Transverse colon (tissue), 4 donors: ENCODE data around the gene CNOT11. TPM values are rescaled to one million over a fixed set of nuclear protein-coding genes. Genes with fewer than 3 reads are reported as not detected.
A peak's percentile ranks its signal among the peaks of the same experiment; 100 is the strongest.
"Not testable (repeated sequence)": the region's sequence is repeated elsewhere in the genome, so short reads cannot be mapped to it uniquely, and the experiment has no call there.

Experiments used
- DNase-seq: peaks from one replicate; pipeline ENCODE4 v3.0.0-alpha.2; 2019
- H3K27ac ChIP-seq, 4 donors: fragments of 200-600 bp; sonication (generic); 2 replicates each; pipeline ENCODE4 v1.5.1; 2016 to 2018; ENCODE audit warnings: inconsistent platforms in 4 of 4
- H3K27me3 ChIP-seq: fragments of 200-600 bp; sonication (generic); 2 replicates; pipeline ENCODE4 v1.5.1; 2017; ENCODE audit warnings: inconsistent platforms
- H3K36me3 ChIP-seq, 4 donors: fragments of 200-600 bp; sonication (generic); 2 replicates each; pipeline ENCODE4 v1.5.1; 2017 to 2019; ENCODE audit warnings: inconsistent platforms in 4 of 4
- H3K4me1 ChIP-seq, 4 donors: fragments of 200-600 bp; sonication (generic); 2 replicates each; pipeline ENCODE4 v1.5.1; 2017 to 2020; ENCODE audit warnings: inconsistent platforms in 4 of 4
- H3K4me3 ChIP-seq, 4 donors: fragments of 200-600 bp; sonication (generic); 1 replicate in 1 of 4; 2 replicates in 3 of 4; pipeline versions ENCODE4 v1.5.1 to v1.6.1; 2017 to 2019; ENCODE audit warnings: inconsistent platforms in 4 of 4
- H3K9me3 ChIP-seq, 2 donors: fragments of 200-600 bp; sonication (generic); 2 replicates each; pipeline ENCODE4 v1.5.1; 2017 to 2019; ENCODE audit warnings: inconsistent platforms in 2 of 2
- CTCF ChIP-seq, 5 experiments: fragments of 200-600 bp in 3 of 5; fragments of 450-650 bp in 2 of 5; sonication (generic) in 3 of 5; IDR thresholded peaks; 1 replicate in 2 of 5; 2 replicates in 3 of 5; pipeline ENCODE4 v1.5.1; 2016 to 2017; ENCODE audit warnings: antibody characterized with exemption in 5 of 5, inconsistent platforms in 3 of 5, mild to moderate bottlenecking in 2 of 5, moderate library complexity in 1 of 5
- EP300 ChIP-seq: sonication (generic); formaldehyde crosslinking; IDR thresholded peaks from one replicate; pipeline ENCODE4 v1.6.1; 2017; ENCODE audit warnings: antibody characterized with exemption, low read depth
- POLR2A ChIP-seq: fragments of 450-650 bp; IDR thresholded peaks from one replicate; pipeline ENCODE4 v1.6.1; 2016; ENCODE audit warnings: antibody characterized with exemption, mild to moderate bottlenecking, moderate library complexity
- POLR2AphosphoS5 ChIP-seq, 3 donors: sonication (generic); formaldehyde crosslinking; IDR thresholded peaks; one replicate each; pipeline ENCODE4 v1.6.1; 2016; ENCODE audit warnings: antibody characterized with exemption in 3 of 3
- WGBS, 2 donors: methylation state at CpG; one replicate each; pipeline ENCODE4 v1.1.5; 2018; ENCODE audit warnings: low coverage in 1 of 2; 5-methylcytosine and 5-hydroxymethylcytosine counted together
- in situ Hi-C, 4 donors: fragments of 200-750 bp; cut with MboI; loops; one replicate each; pipeline versions ENCODE4 v1.15.0 to v1.15.1; 2017; ENCODE audit warnings: low sequenced_read_pairs in 3 of 4, low pct_ligation_motif_present in 1 of 4, low pct_unique_long_range_greater_than_20kb in 1 of 4
- intact Hi-C: fragments of 100-400 bp; cut with DNase I; formaldehyde crosslinking; loops from one replicate; pipeline ENCODE4 v1.15.1; 2023; ENCODE audit warnings: low total_unique reads
- total RNA-seq, 4 donors: library from RNA; depleted of rRNA; stranded (reverse); fragments of >200 nt; gene quantifications; one replicate each; pipeline ENCODE4 v1.1.0, GENCODE V29; 2016

The CNOT11 gene
- total RNA-seq, 4 donors from 2014 or later: 36.8 to 48.4 (median 37.6) TPM

- TF ChIP-seq POLR2A: no peak
- no peak for TF ChIP-seq EP300
- TF ChIP-seq POLR2AphosphoS5 (IDR thresholded peaks at IDR 0.05): no peak
- TF ChIP-seq CTCF (IDR thresholded peaks at IDR 0.05): no peak
- Histone ChIP-seq H3K36me3 (no peaks in the 10 kb centered on the region), H3K27me3 (no peaks in the 10 kb centered on the region), H3K4me3 (no peak overlapping the region), H3K27ac (no peak overlapping the region), H3K4me1 (peaks cover 0 to 4% (median 0%) of the 10 kb centered on the region in 4 donors), H3K9me3 (peaks cover 0 to 5% of the 10 kb centered on the region in 2 donors)
- intact Hi-C loops (no loop called here), in situ Hi-C loops (no loop called here)
- DNase-seq: no peak
- WGBS, 2 donors: 80 to 100% methylated on average over 1 of the region's 1 CpG
Measured at GRCh38 chr2:101231240-101231639, 21.4 kb upstream of the CNOT11 start.

- intact Hi-C loops: no loop called here
- no peak overlapping the region for H3K27ac ChIP-seq
Measured at GRCh38 chr2:101231937-101232730, 20.6 kb upstream of the CNOT11 start.

GRCh38 chr2:101232770-101233169 lies 19.9 kb upstream of the CNOT11 start:
- WGBS, 2 donors: 94 to 96% methylated on average over 3 to 6 of the region's 6 CpGs
- H3K27ac ChIP-seq: no peak overlapping the region
- peaks cover 0 to 6% of the 10 kb centered on the region in 2 donors for H3K9me3 ChIP-seq
- H3K36me3 ChIP-seq: no peaks in the 10 kb centered on the region
- H3K27me3 ChIP-seq: no peaks in the 10 kb centered on the region
- TF ChIP-seq CTCF (IDR thresholded peaks at IDR 0.05) (no peak), POLR2AphosphoS5 (IDR thresholded peaks at IDR 0.05) (no peak), POLR2A (no peak), EP300 (no peak)
- no peak overlapping the region for H3K4me3 ChIP-seq
- no peak for DNase-seq
- H3K4me1 ChIP-seq: peaks cover 0 to 4% (median 0%) of the 10 kb centered on the region in 4 donors
- intact Hi-C loops (no loop called here), in situ Hi-C loops (no loop called here)

More at GRCh38 chr2:101231937-101232730, 20.6 kb upstream of the CNOT11 start:
- 90 to 91% methylated on average over 4 to 6 of the region's 6 CpGs for WGBS, 2 donors
- Histone ChIP-seq H3K36me3 (no peaks in the 10 kb centered on the region), H3K9me3 (peaks cover 0 to 6% of the 10 kb centered on the region in 2 donors), H3K4me1 (peaks cover 0 to 4% (median 0%) of the 10 kb centered on the region in 4 donors), H3K27me3 (no peaks in the 10 kb centered on the region), H3K4me3 (no peak overlapping the region)
- no peak for TF ChIP-seq EP300
- TF ChIP-seq POLR2A: no peak
- no peak for TF ChIP-seq CTCF (IDR thresholded peaks at IDR 0.05)
- TF ChIP-seq POLR2AphosphoS5 (IDR thresholded peaks at IDR 0.05): no peak
- in situ Hi-C loops: no loop called here
- DNase-seq: no peak

GRCh38 chr2:101234169-101234938 lies 18.3 kb upstream of the CNOT11 start:
- no peak for DNase-seq
- Histone ChIP-seq H3K27me3 (no peaks in the 10 kb centered on the region), H3K4me3 (no peak overlapping the region), H3K4me1 (peaks cover 4 to 10% (median 7%) of the 10 kb centered on the region in 4 donors), H3K36me3 (no peaks in the 10 kb centered on the region), H3K27ac (peak overlapping the region in 1 of 4 donors; percentile 0), H3K9me3 (peaks cover 0 to 6% of the 10 kb centered on the region in 2 donors)
- in situ Hi-C loops: no loop called here
- intact Hi-C loops: no loop called here
- TF ChIP-seq POLR2A: no peak
- no peak for TF ChIP-seq EP300
- TF ChIP-seq POLR2AphosphoS5 (IDR thresholded peaks at IDR 0.05): no peak
- no peak for TF ChIP-seq CTCF (IDR thresholded peaks at IDR 0.05)
- 51 to 76% methylated on average over 4 to 12 of the region's 12 CpGs for WGBS, 2 donors

- H3K4me1 ChIP-seq: peaks cover 4 to 12% (median 7%) of the 10 kb centered on the region in 4 donors
- 77 to 100% methylated on average over 1 of the region's 1 CpG for WGBS, 2 donors
- H3K27me3 ChIP-seq, in situ Hi-C loops, DNase-seq, H3K4me3 ChIP-seq, H3K9me3 ChIP-seq, intact Hi-C loops, H3K36me3 ChIP-seq, H3K27ac ChIP-seq: not testable (repeated sequence)
Measured at GRCh38 chr2:101235956-101236355, 16.7 kb upstream of the CNOT11 start.

GRCh38 chr2:101237944-101238343 lies 14.7 kb upstream of the CNOT11 start:
- intact Hi-C loops: not testable (repeated sequence)

More at GRCh38 chr2:101237944-101238343, 14.7 kb upstream of the CNOT11 start:
- WGBS, 2 donors: 20 to 68% methylated on average over 1 to 5 of the region's 5 CpGs
- H3K9me3 ChIP-seq, H3K36me3 ChIP-seq, in situ Hi-C loops, H3K27me3 ChIP-seq, H3K4me3 ChIP-seq, DNase-seq: not testable (repeated sequence)
- Histone ChIP-seq H3K27ac (peak overlapping the region in 1 of 4 donors; percentile 36), H3K4me1 (peaks cover 4 to 12% (median 7%) of the 10 kb centered on the region in 4 donors)
